Karpas-422 (cell line): ENCODE measurements around the gene ELFN2. TPM values are rescaled to one million over a fixed set of nuclear protein-coding genes. Genes with fewer than 3 reads are reported as not detected.

Experiments used
- DNase-seq: peaks from one replicate; pipeline ENCODE4 v3.0.0-alpha.2; 2015
- H2AFZ ChIP-seq: fragments of 200-600 bp; sonication (generic); 2 replicates; pipeline ENCODE4 v1.6.1; 2014; ENCODE audit warnings: antibody characterized with exemption, low read length, mixed read lengths
- H3K27ac ChIP-seq: fragments of 200-600 bp; sonication (generic); 2 replicates; pipeline ENCODE4 v1.5.1; 2014; ENCODE audit warnings: mild to moderate bottlenecking, low read length, moderate library complexity
- H3K27me3 ChIP-seq: fragments of 200-600 bp; sonication (generic); 2 replicates; pipeline ENCODE4 v1.6.1; 2014; ENCODE audit warnings: low read length, mixed read lengths
- H3K36me3 ChIP-seq: fragments of 200-600 bp; sonication (generic); 2 replicates; pipeline ENCODE4 v1.6.1; 2014; ENCODE audit warnings: low read length, mixed read lengths; ENCODE audit not compliant: insufficient read depth
- H3K4me1 ChIP-seq: fragments of 200-600 bp; sonication (generic); 2 replicates; pipeline ENCODE4 v1.6.1; 2014; ENCODE audit warnings: mild to moderate bottlenecking, low read length, mixed read lengths
- H3K4me2 ChIP-seq: fragments of 200-600 bp; sonication (generic); 2 replicates; pipeline ENCODE4 v1.6.1; 2014; ENCODE audit warnings: low read length, low read depth, mild to moderate bottlenecking; ENCODE audit not compliant: poor library complexity, severe bottlenecking
- H3K4me3 ChIP-seq: fragments of 200-600 bp; sonication (generic); 2 replicates; pipeline ENCODE4 v1.5.1; 2014; ENCODE audit warnings: mild to moderate bottlenecking, antibody characterized with exemption, low read length, mixed read lengths
- H3K79me2 ChIP-seq: fragments of 200-600 bp; sonication (generic); 2 replicates; pipeline ENCODE4 v1.6.1; 2014; ENCODE audit warnings: mild to moderate bottlenecking, low read length, mixed read lengths
- H3K9ac ChIP-seq: fragments of 200-600 bp; sonication (generic); 2 replicates; pipeline ENCODE4 v1.6.0; 2014; ENCODE audit warnings: low read length
- H3K9me2 ChIP-seq: fragments of 200-600 bp; sonication (generic), shearing (Covaris generic); replicated peaks from 2 replicates; pipeline ENCODE4 v1.6.0; 2014; ENCODE audit warnings: mild to moderate bottlenecking, low read length, moderate library complexity; ENCODE audit not compliant: insufficient read depth
- H3K9me3 ChIP-seq: fragments of 300-700, 200-600 bp; sonication (generic); 2 replicates; pipeline ENCODE4 v1.6.1; 2014; ENCODE audit warnings: low read length, mixed read lengths
- H4K20me1 ChIP-seq: fragments of 200-600 bp; sonication (generic); 2 replicates; pipeline ENCODE4 v1.6.1; 2014; ENCODE audit warnings: mild to moderate bottlenecking, antibody characterized with exemption, low read length, low read depth; ENCODE audit not compliant: insufficient read depth
- total RNA-seq: library from RNA; depleted of rRNA; stranded (reverse); fragments of >200 nt; shearing (Covaris generic); gene quantifications from 2 replicates; pipeline ENCODE4 v1.2.3, GENCODE V29; 2014; ENCODE audit warnings: low replicate concordance

ELFN2 gene
- total RNA-seq, 1 experiment from 2014 or later, result not detected

DNA sequence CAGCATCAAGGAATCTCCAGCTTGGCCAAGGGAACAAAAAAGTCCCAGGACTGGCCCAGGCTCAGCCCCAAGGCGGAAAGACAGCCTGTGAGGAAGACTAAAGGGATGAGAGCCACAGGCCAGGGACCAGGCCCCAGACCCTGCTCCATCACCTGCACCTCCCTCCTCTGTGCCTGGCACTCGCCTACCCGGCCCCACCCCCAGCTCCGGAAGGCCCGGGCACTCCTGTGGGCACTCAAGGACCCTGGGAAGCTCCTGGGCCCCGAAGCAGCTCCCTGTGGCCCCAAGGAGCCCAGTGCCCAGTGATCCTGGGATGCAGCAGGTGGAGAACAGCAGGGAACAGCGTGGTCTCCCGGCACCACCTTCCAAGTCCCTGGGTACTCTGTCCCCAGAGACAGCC is 18.2 kb downstream of the ELFN2 start:
- Histone ChIP-seq H3K4me2 (no peak overlapping the region), H3K4me3 (no peak overlapping the region), H4K20me1 (no peaks in the 10 kb centered on the region), H3K79me2 (no peaks in the 10 kb centered on the region), H3K4me1 (no peaks in the 10 kb centered on the region), H3K27ac (no peak overlapping the region), H3K9ac (no peak overlapping the region), H3K36me3 (no peaks in the 10 kb centered on the region), H3K27me3 (no peaks in the 10 kb centered on the region), H2AFZ (no peak overlapping the region), H3K9me3 (no peaks in the 10 kb centered on the region), H3K9me2 (no peaks in the 10 kb centered on the region)
- no peak for DNase-seq

DNA sequence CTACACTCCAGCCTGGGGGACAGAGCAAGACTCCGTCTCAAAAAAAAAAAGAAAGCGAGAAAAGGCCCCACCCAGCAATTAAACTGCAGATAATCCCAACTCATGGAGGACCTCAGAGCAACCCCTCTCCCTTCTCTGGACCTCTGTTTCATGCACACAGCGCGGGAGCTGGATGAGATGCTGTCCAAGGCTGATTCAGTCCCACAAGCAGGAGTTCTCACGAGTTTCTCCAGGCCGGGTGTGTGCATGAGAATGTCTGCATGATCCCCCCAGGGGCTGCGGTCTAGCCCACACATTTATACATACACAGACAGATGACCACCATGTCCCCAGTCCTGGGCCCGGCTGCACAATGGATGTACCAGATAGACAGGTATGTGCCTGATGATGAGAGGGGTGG is 19.4 kb downstream of the ELFN2 start:
- no peaks in the 10 kb centered on the region for H4K20me1 ChIP-seq
- no peaks in the 10 kb centered on the region for H3K79me2 ChIP-seq
- H3K9me3 ChIP-seq, result no peaks in the 10 kb centered on the region
- H3K9ac ChIP-seq, result no peak overlapping the region
- no peak for DNase-seq
- H3K27me3 ChIP-seq, result no peaks in the 10 kb centered on the region
- H3K9me2 ChIP-seq, result no peaks in the 10 kb centered on the region
- H3K27ac ChIP-seq, result no peak overlapping the region
- H3K4me2 ChIP-seq, result no peak overlapping the region
- H3K4me3 ChIP-seq, result no peak overlapping the region
- no peaks in the 10 kb centered on the region for H3K4me1 ChIP-seq
- no peaks in the 10 kb centered on the region for H3K36me3 ChIP-seq
- no peak overlapping the region for H2AFZ ChIP-seq

DNA sequence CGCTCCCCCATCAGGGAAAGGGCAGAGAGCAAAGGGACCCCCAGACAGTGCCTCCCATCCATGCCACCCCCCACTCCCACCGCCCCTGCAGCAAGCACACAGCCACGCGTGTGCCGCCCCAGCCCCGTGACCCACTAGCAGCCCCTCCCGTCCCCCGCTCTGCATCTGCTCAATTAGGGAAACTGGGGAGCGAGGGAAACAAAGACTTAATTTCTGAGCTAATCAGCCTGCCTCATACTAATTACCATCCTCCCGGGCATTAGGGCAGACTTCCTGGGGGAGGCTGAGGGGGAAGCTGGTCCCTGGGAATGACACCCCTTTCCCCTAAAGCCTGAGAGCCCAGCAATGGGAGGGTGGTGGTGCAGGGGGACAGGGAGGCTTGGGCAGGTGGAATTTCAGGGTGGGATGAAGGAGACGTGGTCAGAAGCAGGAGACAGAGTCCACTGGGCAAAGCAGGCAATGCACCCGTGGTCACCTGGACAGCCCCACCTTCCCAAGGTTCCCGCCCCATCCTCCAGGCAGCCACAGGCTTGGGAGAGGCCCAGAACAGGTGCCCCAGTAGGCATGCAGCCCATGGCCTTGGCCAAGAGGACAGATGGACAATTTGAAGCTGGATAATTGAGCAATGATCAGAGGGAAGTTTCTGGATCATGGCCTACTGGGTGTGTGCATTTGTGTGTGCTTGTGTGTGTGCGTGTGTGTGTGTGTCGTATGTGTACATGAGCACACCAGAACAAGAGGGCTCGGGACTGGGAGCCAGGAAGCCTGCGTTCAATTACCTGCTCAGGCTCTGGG is 20.6 kb downstream of the ELFN2 start:
- Histone ChIP-seq H3K9me3 (no peaks in the 10 kb centered on the region), H3K4me2 (no peak overlapping the region), H3K9me2 (no peaks in the 10 kb centered on the region), H3K9ac (no peak overlapping the region), H4K20me1 (no peaks in the 10 kb centered on the region), H3K36me3 (no peaks in the 10 kb centered on the region), H3K27ac (no peak overlapping the region), H3K79me2 (no peaks in the 10 kb centered on the region), H3K4me1 (no peaks in the 10 kb centered on the region), H3K4me3 (no peak overlapping the region), H3K27me3 (no peaks in the 10 kb centered on the region), H2AFZ (no peak overlapping the region)
- no peak for DNase-seq

DNA sequence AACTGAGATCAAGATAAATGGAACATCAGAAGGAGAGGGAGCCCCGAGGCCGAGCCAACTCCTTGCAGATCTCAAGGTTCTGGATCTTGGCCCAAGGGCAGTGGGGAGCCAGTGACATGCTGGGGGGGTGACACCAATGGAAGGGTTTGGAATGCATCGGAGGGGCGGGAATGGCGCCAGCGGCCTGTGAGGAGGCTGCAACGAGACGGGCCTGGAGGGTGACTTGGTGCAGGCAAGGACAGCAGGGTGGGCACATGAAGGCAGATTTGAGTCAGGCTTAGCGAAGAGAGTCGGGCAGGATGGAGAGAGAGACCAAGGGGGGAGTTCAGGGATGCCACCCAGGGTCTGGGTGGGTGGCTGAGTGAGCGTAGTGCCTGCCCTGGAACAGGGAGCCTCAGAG is 23.2 kb downstream of the ELFN2 start:
- Histone ChIP-seq H3K36me3 (no peaks in the 10 kb centered on the region), H2AFZ (no peak overlapping the region), H3K9me3 (no peaks in the 10 kb centered on the region), H3K79me2 (no peaks in the 10 kb centered on the region), H3K4me3 (no peak overlapping the region), H3K9ac (no peak overlapping the region), H3K4me1 (no peaks in the 10 kb centered on the region), H3K9me2 (no peaks in the 10 kb centered on the region), H3K4me2 (no peak overlapping the region), H4K20me1 (no peaks in the 10 kb centered on the region), H3K27ac (no peak overlapping the region), H3K27me3 (no peaks in the 10 kb centered on the region)
- no peak for DNase-seq

DNA sequence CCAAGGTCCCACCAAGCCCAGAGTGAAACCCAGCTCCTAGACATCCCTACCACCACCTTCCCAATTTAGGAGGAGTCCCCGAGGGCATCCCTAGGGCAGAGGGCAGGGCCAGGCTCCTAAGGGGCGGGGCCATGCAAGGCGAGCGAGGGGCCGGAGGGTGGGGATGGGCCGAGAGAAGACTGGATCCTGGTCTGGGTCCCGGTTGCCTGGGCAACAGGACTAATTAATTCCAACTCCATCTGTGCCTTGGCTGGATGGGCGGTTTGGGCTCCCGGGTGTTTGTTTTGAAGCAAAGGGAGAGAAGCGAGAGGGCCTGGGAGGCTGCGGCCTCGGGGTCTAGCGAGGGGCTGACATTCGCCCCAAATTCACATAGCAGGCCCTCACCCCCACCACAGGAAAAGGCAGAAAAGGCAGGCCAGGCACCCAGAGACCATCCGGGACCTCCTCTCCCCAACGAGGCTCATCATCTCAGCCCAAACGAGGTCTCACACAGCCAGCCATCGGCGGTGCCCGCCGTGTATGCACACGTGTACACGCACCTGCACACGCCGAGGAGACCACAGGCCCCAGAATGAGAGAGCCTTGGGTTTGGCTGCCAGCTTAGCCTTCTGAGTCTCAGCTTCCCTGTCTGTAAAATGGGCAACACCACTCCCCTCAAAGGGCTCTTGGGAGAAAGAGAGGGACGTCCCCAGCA is 23.9 kb downstream of the ELFN2 start:
- no peaks in the 10 kb centered on the region for H3K79me2 ChIP-seq
- H3K36me3 ChIP-seq, result no peaks in the 10 kb centered on the region
- H3K4me1 ChIP-seq, result no peaks in the 10 kb centered on the region
- H3K4me3 ChIP-seq, result no peak overlapping the region
- H3K9me3 ChIP-seq, result no peaks in the 10 kb centered on the region
- no peak overlapping the region for H3K27ac ChIP-seq
- no peak overlapping the region for H2AFZ ChIP-seq
- no peaks in the 10 kb centered on the region for H4K20me1 ChIP-seq
- H3K9me2 ChIP-seq, result no peaks in the 10 kb centered on the region
- no peaks in the 10 kb centered on the region for H3K27me3 ChIP-seq
- no peak overlapping the region for H3K4me2 ChIP-seq
- no peak overlapping the region for H3K9ac ChIP-seq
- no peak for DNase-seq

DNA sequence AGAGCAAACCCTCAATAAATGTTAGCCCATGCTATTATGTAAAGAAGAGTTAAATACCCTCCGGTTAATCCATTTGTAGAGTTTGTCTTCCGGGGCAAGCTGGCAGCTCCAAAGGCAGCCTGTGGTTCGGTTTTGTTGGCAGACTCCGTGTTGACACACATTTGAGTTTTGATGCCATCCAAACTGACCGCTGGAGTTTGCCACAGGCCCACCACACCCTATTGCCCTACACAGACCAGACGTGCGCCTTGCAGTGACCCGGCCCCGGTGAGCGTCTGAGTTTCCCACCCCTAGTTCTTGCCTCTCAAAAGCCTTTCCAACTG is 25.1 kb downstream of the ELFN2 start:
- Histone ChIP-seq H3K9ac (no peak overlapping the region), H3K36me3 (no peaks in the 10 kb centered on the region), H3K9me3 (no peaks in the 10 kb centered on the region)

DNA sequence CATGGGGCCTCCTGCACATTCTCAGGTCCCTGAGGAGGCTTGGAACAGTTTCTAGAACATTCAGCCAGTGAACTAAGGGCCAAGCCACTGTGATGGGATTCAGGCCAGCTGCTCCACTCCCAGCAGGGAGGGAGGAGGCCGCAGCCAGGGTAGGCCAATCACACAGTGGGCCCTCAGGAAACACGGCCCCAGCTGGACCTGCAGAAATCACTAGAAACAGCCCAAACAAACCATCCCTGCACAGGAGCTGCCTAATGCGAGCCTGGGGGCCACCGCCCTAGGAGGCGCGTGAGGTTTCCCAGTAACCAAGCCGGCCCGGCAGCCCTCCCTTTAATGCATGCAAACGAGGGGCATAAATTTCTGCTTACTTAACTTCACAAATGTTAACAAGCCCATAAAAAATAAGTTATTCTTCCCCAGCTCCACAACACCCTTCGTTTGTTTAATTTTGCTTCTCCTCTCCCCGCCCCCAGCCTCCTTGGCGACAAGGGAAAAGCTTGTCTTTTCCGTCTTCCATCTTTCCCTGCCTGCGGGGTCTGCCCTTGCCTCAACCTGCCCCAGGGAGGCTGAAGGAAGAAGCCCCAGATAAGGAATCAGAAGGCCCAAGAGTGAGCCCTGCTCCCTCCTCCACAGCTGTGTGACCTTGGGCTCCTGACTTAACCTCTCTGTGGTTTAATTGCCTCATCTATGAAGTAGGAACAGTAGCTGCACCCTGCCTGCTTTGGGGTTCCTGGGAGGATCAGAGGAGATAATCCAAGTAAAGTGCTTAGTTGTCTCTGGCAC is 25.7 kb downstream of the ELFN2 start:
- Histone ChIP-seq H4K20me1 (no peaks in the 10 kb centered on the region), H2AFZ (no peak overlapping the region), H3K4me1 (no peaks in the 10 kb centered on the region), H3K9ac (no peak overlapping the region), H3K4me2 (no peak overlapping the region), H3K36me3 (no peaks in the 10 kb centered on the region), H3K27me3 (no peaks in the 10 kb centered on the region), H3K27ac (no peak overlapping the region), H3K9me2 (no peaks in the 10 kb centered on the region), H3K79me2 (no peaks in the 10 kb centered on the region), H3K4me3 (no peak overlapping the region), H3K9me3 (no peaks in the 10 kb centered on the region)
- no peak for DNase-seq

More for the DNA sequence above, 25.1 kb downstream of the ELFN2 start:
- no peak overlapping the region for H3K4me2 ChIP-seq
- no peaks in the 10 kb centered on the region for H4K20me1 ChIP-seq
- H3K79me2 ChIP-seq, result no peaks in the 10 kb centered on the region
- no peak overlapping the region for H3K27ac ChIP-seq
- H3K27me3 ChIP-seq, result no peaks in the 10 kb centered on the region
- no peaks in the 10 kb centered on the region for H3K9me2 ChIP-seq
- no peak overlapping the region for H2AFZ ChIP-seq
- DNase-seq, result no peak
- no peaks in the 10 kb centered on the region for H3K4me1 ChIP-seq
- H3K4me3 ChIP-seq, result no peak overlapping the region

DNA sequence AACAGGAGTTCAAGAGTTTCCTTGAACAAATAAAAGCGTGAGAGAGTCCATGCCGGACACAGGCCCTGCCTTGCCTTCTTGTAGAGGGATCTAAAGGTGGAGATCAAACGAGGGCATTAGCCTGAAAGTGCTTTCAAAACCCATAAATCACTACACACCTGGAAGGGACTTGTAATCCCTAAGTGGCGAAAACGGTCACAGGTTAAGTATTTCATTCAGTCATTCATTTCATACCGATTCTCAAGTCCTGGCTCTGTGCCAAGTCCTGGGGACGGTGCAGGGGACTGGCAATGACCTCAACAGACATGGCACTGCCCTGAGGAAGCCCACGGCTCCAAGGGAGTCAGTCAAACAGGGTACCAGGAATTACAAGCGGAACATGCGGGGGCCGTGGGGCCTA is 26.6 kb downstream of the ELFN2 start:
- Histone ChIP-seq H4K20me1 (no peaks in the 10 kb centered on the region), H3K4me1 (peaks cover 5% of the 10 kb centered on the region), H3K27me3 (no peaks in the 10 kb centered on the region), H3K9me3 (no peaks in the 10 kb centered on the region), H3K9ac (no peak overlapping the region), H3K79me2 (no peaks in the 10 kb centered on the region), H3K4me2 (no peak overlapping the region), H3K36me3 (no peaks in the 10 kb centered on the region), H2AFZ (no peak overlapping the region), H3K27ac (no peak overlapping the region), H3K9me2 (no peaks in the 10 kb centered on the region), H3K4me3 (no peak overlapping the region)
- DNase-seq, result no peak
